ENCODE data around the gene CYP24A1. TPM values are rescaled to one million over a fixed set of nuclear protein-coding genes. Genes with fewer than 3 reads are reported as not detected.

Gene CYP24A1
- total and polyA plus RNA-seq, 8 donors: 0.64 to 3.4 TPM; not detected in 6

GRCh38 chr20:54220722-54221121 lies 46.9 kb upstream of the CYP24A1 start:
- Histone ChIP-seq H3K4me3 (no peak overlapping the region), H3K36me3 (peaks cover 0 to 18% of the 10 kb centered on the region in 2 donors), H3K9me3 (no peaks in the 10 kb centered on the region), H3K27ac (no peak overlapping the region), H3K4me1 (peaks cover 0 to 8% of the 10 kb centered on the region in 2 donors), H3K27me3 (no peaks in the 10 kb centered on the region)
- ATAC-seq (no peak), DNase-seq (no peak)
- no peak for TF ChIP-seq CTCF (IDR thresholded peaks at IDR 0.05)
- intact Hi-C loops (cut with DNase I): loop anchor here in 1 of 2 donors (5.0 kb wide), 1 partner anchor 427 kb away; no protein-coding TSS in a partner anchor

- DNase-seq (peak in 2 of 4 donors; percentile 28 to 53), ATAC-seq (peak; percentile 52)
- intact Hi-C loops (cut with DNase I): loop anchor here in 1 of 2 donors (5.0 kb wide), 1 partner anchor 427 kb away; no protein-coding TSS in a partner anchor
- Histone ChIP-seq H3K27me3 (no peaks in the 10 kb centered on the region), H3K9me3 (no peaks in the 10 kb centered on the region), H3K27ac (no peak overlapping the region), H3K4me1 (peaks cover 0 to 8% of the 10 kb centered on the region in 2 donors), H3K36me3 (peaks cover 0 to 24% of the 10 kb centered on the region in 2 donors), H3K4me3 (no peak overlapping the region)
- peak; percentile 29 to 36 for TF ChIP-seq CTCF (IDR thresholded peaks at IDR 0.05)
These were observed 46.1 kb upstream of the CYP24A1 start for GRCh38 chr20:54219751-54220426.

GRCh38 chr20:54218470-54218869 lies 44.7 kb upstream of the CYP24A1 start:
- no peak overlapping the region for H3K27ac ChIP-seq
- no peak for ATAC-seq
- intact Hi-C loops (cut with DNase I): no loop called here

GRCh38 chr20:54217762-54218161 lies 44.0 kb upstream of the CYP24A1 start:
- ATAC-seq (no peak), DNase-seq (no peak)
- no peak for TF ChIP-seq CTCF (IDR thresholded peaks at IDR 0.05)
- Histone ChIP-seq H3K27me3 (no peaks in the 10 kb centered on the region), H3K9me3 (no peaks in the 10 kb centered on the region), H3K4me1 (peaks cover 0 to 8% of the 10 kb centered on the region in 2 donors), H3K36me3 (peaks cover 0 to 24% of the 10 kb centered on the region in 2 donors), H3K27ac (no peak overlapping the region), H3K4me3 (no peak overlapping the region)
- intact Hi-C loops (cut with DNase I): no loop called here

More at GRCh38 chr20:54218470-54218869, 44.7 kb upstream of the CYP24A1 start:
- Histone ChIP-seq H3K27me3 (no peaks in the 10 kb centered on the region), H3K9me3 (no peaks in the 10 kb centered on the region), H3K4me3 (no peak overlapping the region), H3K36me3 (peaks cover 0 to 24% of the 10 kb centered on the region in 2 donors), H3K4me1 (peaks cover 0 to 8% of the 10 kb centered on the region in 2 donors)
- no peak for DNase-seq
- no peak for TF ChIP-seq CTCF (IDR thresholded peaks at IDR 0.05)

- Histone ChIP-seq H3K9me3 (no peaks in the 10 kb centered on the region), H3K36me3 (peaks cover 0 to 24% of the 10 kb centered on the region in 2 donors), H3K4me3 (no peak overlapping the region), H3K4me1 (peaks cover 3 to 4% of the 10 kb centered on the region in 2 donors), H3K27ac (no peak overlapping the region), H3K27me3 (no peaks in the 10 kb centered on the region)
- ATAC-seq (no peak), DNase-seq (no peak)
- intact Hi-C loops (cut with DNase I): no loop called here
- TF ChIP-seq CTCF (IDR thresholded peaks at IDR 0.05): no peak
These were observed 41.5 kb upstream of the CYP24A1 start for GRCh38 chr20:54215157-54215789.
